HL-60/S4 (cell line): ENCODE measurements around the gene FLRT2.

Experiments used
- in situ Hi-C: fragments of 300-500 bp; cut with MboI; formaldehyde crosslinking; loops from 2 replicates; pipeline ENCODE4 v1.14.3; 2022; ENCODE audit warnings: low sequenced_read_pairs

The FLRT2 gene

GRCh38 chr14:85529803-85530574, at the start of gene FLRT2:
FLRT2 (plus strand) TSS chr14:85530144; CDS start chr14:85621515, 91,371 bp downstream.
- in situ Hi-C loops: no loop called here

- in situ Hi-C loops: no loop called here
These were observed 48.5 kb upstream of the FLRT2 start for GRCh38 chr14:85481471-85481870.

- in situ Hi-C loops: no loop called here
These were observed 47.4 kb upstream of the FLRT2 start for GRCh38 chr14:85482552-85482951.

GRCh38 chr14:85483037-85483436, 46.9 kb upstream of the FLRT2 start:
- in situ Hi-C loops: no loop called here

- in situ Hi-C loops: no loop called here
These were observed 46.3 kb upstream of the FLRT2 start for GRCh38 chr14:85483652-85484051.

- in situ Hi-C loops: no loop called here
These were observed 42.7 kb upstream of the FLRT2 start for GRCh38 chr14:85487215-85487614.

GRCh38 chr14:85501751-85502150, 28.2 kb upstream of the FLRT2 start:
- in situ Hi-C loops: no loop called here

GRCh38 chr14:85508863-85509262, 21.1 kb upstream of the FLRT2 start:
- in situ Hi-C loops: no loop called here

GRCh38 chr14:85512451-85512850, 17.5 kb upstream of the FLRT2 start:
- in situ Hi-C loops: no loop called here

GRCh38 chr14:85514487-85514886, 15.5 kb upstream of the FLRT2 start:
- in situ Hi-C loops: no loop called here

- in situ Hi-C loops: no loop called here
These were observed 13.5 kb upstream of the FLRT2 start for GRCh38 chr14:85516239-85517113.

GRCh38 chr14:85517114-85517688, 12.7 kb upstream of the FLRT2 start:
- in situ Hi-C loops: no loop called here

GRCh38 chr14:85519661-85520305, 10.2 kb upstream of the FLRT2 start:
- in situ Hi-C loops: no loop called here

- in situ Hi-C loops: no loop called here
These were observed 9.4 kb upstream of the FLRT2 start for GRCh38 chr14:85520581-85520980.

GRCh38 chr14:85523624-85524023, 6.3 kb upstream of the FLRT2 start:
- in situ Hi-C loops: no loop called here

GRCh38 chr14:85527006-85527405, 2.9 kb upstream of the FLRT2 start:
- in situ Hi-C loops: no loop called here

GRCh38 chr14:85527445-85528035, 2.4 kb upstream of the FLRT2 start:
- in situ Hi-C loops: no loop called here

- in situ Hi-C loops: no loop called here
These were observed 1.7 kb upstream of the FLRT2 start for GRCh38 chr14:85528080-85528896.

- in situ Hi-C loops: no loop called here
These were observed 880 bp upstream of the FLRT2 start for GRCh38 chr14:85528897-85529631.
